ENCODE measurements around the gene BCL2A1. TPM values are rescaled to one million over a fixed set of nuclear protein-coding genes. Genes with fewer than 3 reads are reported as not detected.
"Not testable (repeated sequence)": the region's sequence is repeated elsewhere in the genome, so short reads cannot be mapped to it uniquely, and the experiment has no call there.

The BCL2A1 gene
- total RNA-seq, 1 experiment from 2014 or later = 4.7 TPM

GRCh38 chr15:79938143-79938542 lies 32.9 kb downstream of the BCL2A1 start:
- DNase-seq (ENCODE audit: low read depth, low spot score) (no peak), ATAC-seq (no peak)
- in situ Hi-C loops (cut with HindIII; ENCODE audit: low pct_unique_long_range_greater_than_20kb, low sequenced_read_pairs) = no loop called here
- TF ChIP-seq REST (IDR thresholded peaks at IDR 0.05; ENCODE audit: insufficient read depth in 1 of 2, low read depth in 2 of 2, low read length in 1 of 2) (no peak), CTCF (IDR thresholded peaks at IDR 0.05) (no peak), POLR2AphosphoS5 (IDR thresholded peaks at IDR 0.05; ENCODE audit: low read depth, low read length) (no peak), SIN3A (IDR thresholded peaks at IDR 0.05; ENCODE audit: borderline replicate concordance, insufficient read depth, low read depth, low read length) (no peak), TCF7L2 (IDR thresholded peaks at IDR 0.05; ENCODE audit: low read depth, low read length) (no peak)
- POLR2A ChIA-PET = no interaction called here
- Histone ChIP-seq H3K27ac (ENCODE audit: low read length) (no peak overlapping the region), H3K36me3 (ENCODE audit: control insufficient read depth, insufficient read depth, low read length) (no peaks in the 10 kb centered on the region), H3K9me3 (ENCODE audit: control insufficient read depth, insufficient read depth, low read depth, low read length) (no peaks in the 10 kb centered on the region), H3K27me3 (ENCODE audit: control insufficient read depth, insufficient read depth, low read length) (no peaks in the 10 kb centered on the region), H3K4me1 (ENCODE audit: control insufficient read depth, insufficient read depth, low read length) (no peaks in the 10 kb centered on the region), H3K4me3 (ENCODE audit: low read depth in 2 of 2, low read length in 2 of 2) (no peak overlapping the region)
- intact Hi-C loops (cut with micrococcal nuclease; ENCODE audit: unreplicated experiment) = no loop called here
- no TSS peak for BruUV-seq (replicated peaks)
- CTCF ChIA-PET = no interaction called here

GRCh38 chr15:79935556-79936201 lies 35.3 kb downstream of the BCL2A1 start:
- H3K27ac ChIP-seq (ENCODE audit: low read length); ATAC-seq; H3K4me3 ChIP-seq (ENCODE audit: low read depth in 2 of 2, low read length in 2 of 2); intact Hi-C loops (cut with micrococcal nuclease; ENCODE audit: unreplicated experiment); in situ Hi-C loops (cut with HindIII; ENCODE audit: low pct_unique_long_range_greater_than_20kb, low sequenced_read_pairs); DNase-seq (ENCODE audit: low read depth, low spot score); H3K4me1 ChIP-seq (ENCODE audit: control insufficient read depth, insufficient read depth, low read length); CTCF ChIA-PET; H3K9me3 ChIP-seq (ENCODE audit: control insufficient read depth, insufficient read depth, low read depth, low read length); H3K27me3 ChIP-seq (ENCODE audit: control insufficient read depth, insufficient read depth, low read length); BruUV-seq (replicated peaks); H3K36me3 ChIP-seq (ENCODE audit: control insufficient read depth, insufficient read depth, low read length); POLR2A ChIA-PET: not testable (repeated sequence)

- in situ Hi-C loops (cut with HindIII; ENCODE audit: low pct_unique_long_range_greater_than_20kb, low sequenced_read_pairs) = no loop called here
- Histone ChIP-seq H3K27ac (ENCODE audit: low read length) (no peak overlapping the region), H3K36me3 (ENCODE audit: control insufficient read depth, insufficient read depth, low read length) (no peaks in the 10 kb centered on the region), H3K4me3 (ENCODE audit: low read depth in 2 of 2, low read length in 2 of 2) (no peak overlapping the region), H3K9me3 (ENCODE audit: control insufficient read depth, insufficient read depth, low read depth, low read length) (no peaks in the 10 kb centered on the region), H3K4me1 (ENCODE audit: control insufficient read depth, insufficient read depth, low read length) (no peaks in the 10 kb centered on the region), H3K27me3 (ENCODE audit: control insufficient read depth, insufficient read depth, low read length) (no peaks in the 10 kb centered on the region)
- intact Hi-C loops (cut with micrococcal nuclease; ENCODE audit: unreplicated experiment) = no loop called here
- no peak for DNase-seq (ENCODE audit: low read depth, low spot score)
- ChIA-PET POLR2A (interaction anchor here (0.6 kb wide), 1 partner anchor 118 kb away, joined by 5 read pairs; no protein-coding TSS in a partner anchor), CTCF (no interaction called here)
- BruUV-seq (replicated peaks) = no TSS peak
- TF ChIP-seq CTCF (IDR thresholded peaks at IDR 0.05) (no peak), SIN3A (IDR thresholded peaks at IDR 0.05; ENCODE audit: borderline replicate concordance, insufficient read depth, low read depth, low read length) (no peak), POLR2AphosphoS5 (IDR thresholded peaks at IDR 0.05; ENCODE audit: low read depth, low read length) (no peak)
- ATAC-seq = no peak
These were observed 37.8 kb downstream of the BCL2A1 start for GRCh38 chr15:79933231-79933630.
